ENCODE data around the gene ARHGEF1.
A peak's percentile ranks its signal among the peaks of the same experiment; 100 is the strongest.

Gene ARHGEF1

DNA sequence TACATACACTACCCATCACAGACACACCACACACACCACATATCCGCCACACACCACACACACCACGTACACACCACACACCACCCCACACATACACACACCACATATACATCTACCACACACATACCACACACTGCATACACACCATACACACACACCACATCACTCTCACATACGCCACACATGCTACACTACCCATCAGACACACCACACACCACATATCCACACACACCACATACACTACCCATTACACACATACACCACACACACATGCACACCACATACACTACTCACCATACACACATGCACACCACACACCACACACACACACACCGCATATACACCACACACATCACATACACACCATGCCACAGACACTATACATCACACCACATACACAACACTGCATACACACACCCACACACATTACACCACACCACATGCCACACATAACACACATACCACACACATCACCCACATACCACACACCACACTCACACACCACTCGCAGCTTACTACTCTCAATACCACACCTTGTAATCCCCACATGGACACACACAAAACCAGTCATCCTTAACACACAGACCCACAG, 35.8 kb downstream of the ARHGEF1 start:
- no peak overlapping the region for H3K4me3 ChIP-seq (ENCODE audit: control insufficient read depth in 1 of 7, extremely low read depth in 1 of 7, insufficient read depth in 4 of 7, low read depth in 2 of 7, low read length in 6 of 7)
- no peaks in the 10 kb centered on the region for H3K9me3 ChIP-seq (ENCODE audit: control extremely low read depth in 1 of 5, control insufficient read depth in 4 of 5, insufficient read depth in 2 of 5, low read depth in 1 of 5, low read length in 4 of 5)
- peaks cover 0 to 86% (median 40%) of the 10 kb centered on the region in 5 experiments for H3K27me3 ChIP-seq (replicated peaks in 2 of 5; ENCODE audit: control insufficient read depth in 4 of 5, insufficient read depth in 5 of 5, low read length in 4 of 5)
- 100% methylated on average over 5 of the region's 5 CpGs for WGBS (ENCODE audit: insufficient coverage)
- peaks cover 0 to 19% (median 14%) of the 10 kb centered on the region in 4 experiments for H3K4me1 ChIP-seq (ENCODE audit: control extremely low read depth in 1 of 4, control insufficient read depth in 4 of 4, insufficient read depth in 4 of 4, low read length in 3 of 4)
- ChIA-PET CTCF (interaction anchor here (0.8 to 1.3 kb wide), 2 partner anchors 13 to 31 kb away, joined by 3 to 4 read pairs; no protein-coding TSS in a partner anchor), POLR2A (no interaction called here)
- no peak overlapping the region for H3K27ac ChIP-seq (ENCODE audit: insufficient read depth in 1 of 2, low read depth in 1 of 2, low read length in 2 of 2, poor library complexity in 1 of 2, severe bottlenecking in 2 of 2)
- no peaks in the 10 kb centered on the region for H3K36me3 ChIP-seq (ENCODE audit: control insufficient read depth in 4 of 4, insufficient read depth in 4 of 4, low read length in 3 of 4)
- DNase-seq = no peak

DNA sequence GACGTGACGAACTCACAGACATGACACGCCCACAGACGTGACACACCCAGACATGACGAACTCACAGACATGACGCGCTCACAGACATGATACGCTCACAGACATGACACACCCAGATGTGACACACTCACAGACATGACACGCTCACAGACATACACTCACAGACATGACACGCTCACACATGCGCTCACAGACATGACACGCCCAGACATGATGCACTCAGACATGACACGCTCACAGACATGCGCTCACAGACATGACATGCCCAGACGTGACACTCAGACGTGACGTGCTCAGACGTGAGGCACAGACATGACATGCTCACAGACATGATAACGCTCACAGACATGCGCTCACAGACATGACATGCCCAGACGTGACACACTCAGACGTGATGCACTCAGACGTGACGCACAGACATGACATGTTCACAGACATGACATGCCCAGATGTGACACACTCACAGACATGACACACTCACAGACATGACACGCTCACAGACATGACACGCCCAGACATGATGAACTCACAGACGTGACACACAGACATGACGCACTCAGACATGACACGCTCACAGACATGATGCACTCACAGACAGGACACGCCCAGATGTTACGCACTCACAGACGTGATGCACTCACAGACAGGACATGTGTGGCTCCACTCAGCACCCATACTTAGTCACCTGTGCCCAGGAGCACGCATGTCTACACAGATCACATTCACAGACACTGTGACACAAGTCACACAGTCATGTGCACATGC, 37.1 kb downstream of the ARHGEF1 start:
- H3K27me3 ChIP-seq (replicated peaks in 2 of 5; ENCODE audit: control insufficient read depth in 4 of 5, insufficient read depth in 5 of 5, low read length in 4 of 5) = peaks cover 0 to 85% (median 49%) of the 10 kb centered on the region in 5 experiments
- H3K27ac ChIP-seq (ENCODE audit: insufficient read depth in 1 of 2, low read depth in 1 of 2, low read length in 2 of 2, poor library complexity in 1 of 2, severe bottlenecking in 2 of 2) = no peak overlapping the region
- peaks cover 0 to 17% (median 12%) of the 10 kb centered on the region in 4 experiments for H3K4me1 ChIP-seq (ENCODE audit: control extremely low read depth in 1 of 4, control insufficient read depth in 4 of 4, insufficient read depth in 4 of 4, low read length in 3 of 4)
- H3K4me3 ChIP-seq (ENCODE audit: control insufficient read depth in 1 of 7, extremely low read depth in 1 of 7, insufficient read depth in 4 of 7, low read depth in 2 of 7, low read length in 6 of 7) = no peak overlapping the region
- DNase-seq = no peak
- H3K9me3 ChIP-seq (ENCODE audit: control extremely low read depth in 1 of 5, control insufficient read depth in 4 of 5, insufficient read depth in 2 of 5, low read depth in 1 of 5, low read length in 4 of 5) = no peaks in the 10 kb centered on the region
- WGBS (ENCODE audit: insufficient coverage) = 96% methylated on average over 33 of the region's 33 CpGs
- POLR2A ChIA-PET = interaction anchor here (0.7 kb wide), 1 partner anchor 38 kb away, joined by 3 read pairs; no protein-coding TSS in a partner anchor
- no peaks in the 10 kb centered on the region for H3K36me3 ChIP-seq (ENCODE audit: control insufficient read depth in 4 of 4, insufficient read depth in 4 of 4, low read length in 3 of 4)
- CTCF ChIA-PET = interaction anchor here (0.6 to 2.0 kb wide), 4 partner anchors 9 to 32 kb away, joined by 3 to 8 read pairs (median 4); no protein-coding TSS in a partner anchor

DNA sequence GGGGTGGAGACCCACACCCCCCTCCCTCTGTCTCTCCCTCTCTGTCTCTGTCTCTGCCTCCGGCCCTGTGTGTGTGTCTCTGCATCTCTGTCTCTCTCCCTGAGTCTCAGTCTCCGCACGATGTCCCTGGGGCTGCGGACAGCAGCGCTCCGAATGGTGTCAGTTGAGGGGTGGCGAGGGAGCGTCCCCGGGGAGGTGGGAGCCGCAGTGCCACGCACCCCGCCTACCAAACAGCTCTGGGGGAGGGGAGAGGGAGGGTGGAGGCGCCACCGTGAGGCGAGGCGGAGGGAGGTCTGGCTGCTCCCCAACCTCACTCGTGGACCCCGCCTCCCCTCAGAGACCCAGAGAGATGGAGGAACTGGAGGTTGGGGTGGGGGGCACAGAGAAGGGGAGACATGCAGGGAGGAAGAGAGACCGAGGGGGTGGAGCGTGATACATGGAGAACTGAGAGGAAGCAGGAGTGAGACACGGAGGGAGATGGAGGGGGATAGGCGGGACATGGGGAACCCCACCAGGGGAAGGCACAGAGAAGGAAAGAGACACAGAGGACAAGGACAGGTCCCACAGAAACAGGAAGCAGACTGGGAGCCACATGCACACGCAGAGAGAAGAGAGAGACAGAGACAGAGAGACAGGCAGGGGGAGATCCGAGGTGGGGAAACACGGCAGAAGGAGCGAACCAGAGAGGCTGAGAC, 38.0 kb downstream of the ARHGEF1 start:
- Histone ChIP-seq H3K27ac (ENCODE audit: insufficient read depth in 1 of 2, low read depth in 1 of 2, low read length in 2 of 2, poor library complexity in 1 of 2, severe bottlenecking in 2 of 2) (no peak overlapping the region), H3K4me1 (ENCODE audit: control extremely low read depth in 1 of 4, control insufficient read depth in 4 of 4, insufficient read depth in 4 of 4, low read length in 3 of 4) (peaks cover 0 to 12% (median 8%) of the 10 kb centered on the region in 4 experiments), H3K36me3 (ENCODE audit: control insufficient read depth in 4 of 4, insufficient read depth in 4 of 4, low read length in 3 of 4) (no peaks in the 10 kb centered on the region), H3K4me3 (ENCODE audit: control insufficient read depth in 1 of 7, extremely low read depth in 1 of 7, insufficient read depth in 4 of 7, low read depth in 2 of 7, low read length in 6 of 7) (peak overlapping the region in 2 of 7 experiments; percentile 13 to 49), H3K27me3 (replicated peaks in 2 of 5; ENCODE audit: control insufficient read depth in 4 of 5, insufficient read depth in 5 of 5, low read length in 4 of 5) (peaks cover 0 to 85% (median 51%) of the 10 kb centered on the region in 5 experiments), H3K9me3 (ENCODE audit: control extremely low read depth in 1 of 5, control insufficient read depth in 4 of 5, insufficient read depth in 2 of 5, low read depth in 1 of 5, low read length in 4 of 5) (no peaks in the 10 kb centered on the region)
- WGBS (ENCODE audit: insufficient coverage) = 3% methylated on average over 8 of the region's 26 CpGs
- ChIA-PET CTCF (interaction anchor here (1.9 to 2.0 kb wide), 2 partner anchors 10 to 19 kb away, joined by 6 to 8 read pairs; no protein-coding TSS in a partner anchor), POLR2A (no interaction called here)
- peak in 2 of 3 donors; percentile 29 to 40 for DNase-seq

DNA sequence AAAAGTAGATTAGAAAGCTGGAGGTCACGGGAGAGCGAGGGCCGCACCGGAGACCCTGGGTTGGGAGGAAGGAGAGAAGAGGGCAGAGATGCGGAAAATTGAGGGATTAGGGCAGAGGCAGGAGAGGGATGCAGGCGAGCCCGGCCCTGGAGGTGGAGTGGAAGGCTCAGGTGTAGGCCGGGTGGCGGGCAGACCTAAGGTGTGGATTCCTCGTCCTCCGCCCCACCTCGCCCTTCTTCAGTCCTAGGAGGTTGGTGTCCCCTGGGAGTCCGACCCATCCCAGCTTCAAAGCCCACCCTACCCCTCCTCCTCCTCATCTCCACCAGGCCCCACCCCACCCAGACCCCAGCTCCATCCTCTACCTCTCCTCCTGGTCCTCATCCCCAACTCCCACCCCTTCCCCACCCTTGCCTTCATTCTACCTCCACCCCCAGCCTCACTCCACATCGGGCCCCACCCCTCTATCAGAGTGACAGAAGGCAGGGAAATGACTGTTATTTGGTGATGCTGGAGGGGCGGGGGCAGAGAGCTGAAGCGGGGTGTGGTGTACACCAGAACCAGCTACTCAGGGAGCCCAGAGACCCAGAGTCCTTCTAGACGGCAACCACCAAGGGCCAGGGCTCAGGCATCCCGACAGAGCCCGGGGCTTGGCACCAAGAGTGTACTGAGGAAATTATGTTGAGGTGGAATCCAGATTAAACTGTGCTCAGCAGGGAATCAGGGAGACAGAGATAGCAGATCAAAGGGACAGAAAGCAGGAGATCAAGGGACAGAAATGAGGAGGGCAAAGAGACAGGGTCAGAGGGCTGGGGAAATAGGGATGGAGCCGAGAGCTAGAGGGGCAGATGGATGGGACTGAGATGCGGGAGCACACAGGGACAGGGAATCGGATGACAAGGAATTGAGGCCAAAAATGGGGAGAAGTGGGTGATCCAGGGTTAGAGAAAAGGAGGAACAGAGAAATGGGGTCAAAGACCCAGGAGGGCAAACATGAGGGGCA, 38.9 kb downstream of the ARHGEF1 start:
- Histone ChIP-seq H3K27me3 (replicated peaks in 2 of 5; ENCODE audit: control insufficient read depth in 4 of 5, insufficient read depth in 5 of 5, low read length in 4 of 5) (peaks cover 0 to 85% (median 48%) of the 10 kb centered on the region in 5 experiments), H3K27ac (ENCODE audit: insufficient read depth in 1 of 2, low read depth in 1 of 2, low read length in 2 of 2, poor library complexity in 1 of 2, severe bottlenecking in 2 of 2) (no peak overlapping the region), H3K4me3 (ENCODE audit: control insufficient read depth in 1 of 7, extremely low read depth in 1 of 7, insufficient read depth in 4 of 7, low read depth in 2 of 7, low read length in 6 of 7) (peak overlapping the region in 1 of 7 experiments; percentile 49), H3K4me1 (ENCODE audit: control extremely low read depth in 1 of 4, control insufficient read depth in 4 of 4, insufficient read depth in 4 of 4, low read length in 3 of 4) (peaks cover 0 to 12% (median 8%) of the 10 kb centered on the region in 4 experiments), H3K9me3 (ENCODE audit: control extremely low read depth in 1 of 5, control insufficient read depth in 4 of 5, insufficient read depth in 2 of 5, low read depth in 1 of 5, low read length in 4 of 5) (no peaks in the 10 kb centered on the region), H3K36me3 (ENCODE audit: control insufficient read depth in 4 of 4, insufficient read depth in 4 of 4, low read length in 3 of 4) (no peaks in the 10 kb centered on the region)
- POLR2A ChIA-PET = interaction anchor here (0.6 kb wide), 1 partner anchor 58 kb away, joined by 3 read pairs; no protein-coding TSS in a partner anchor
- 19% methylated on average over 16 of the region's 22 CpGs for WGBS (ENCODE audit: insufficient coverage)
- DNase-seq = no peak
- CTCF ChIA-PET = interaction anchor here (0.8 to 2.0 kb wide), 3 partner anchors 10 to 48 kb away, joined by 3 to 8 read pairs (median 6); no protein-coding TSS in a partner anchor

DNA sequence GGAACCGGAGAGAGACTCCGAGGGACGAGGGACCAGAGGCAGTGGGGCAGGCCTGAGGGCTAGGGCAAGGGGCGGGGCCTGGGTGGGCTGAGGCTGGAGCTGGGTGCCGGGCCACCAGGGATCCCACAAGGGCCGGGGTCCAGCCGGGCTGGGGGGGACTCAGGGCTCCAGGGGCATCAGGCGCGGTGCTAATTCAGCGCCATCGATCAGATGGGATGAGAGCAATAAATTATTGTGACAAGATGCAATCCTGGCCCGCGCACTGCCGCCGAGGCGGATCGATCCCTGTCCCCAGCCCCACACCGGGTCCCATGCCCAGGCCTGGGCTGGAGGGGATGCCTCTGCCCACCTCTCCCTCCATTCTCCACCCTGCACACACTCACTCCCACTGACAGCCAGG, 39.6 kb downstream of the ARHGEF1 start:
- Histone ChIP-seq H3K4me1 (ENCODE audit: control extremely low read depth in 1 of 4, control insufficient read depth in 4 of 4, insufficient read depth in 4 of 4, low read length in 3 of 4) (peaks cover 0 to 13% (median 8%) of the 10 kb centered on the region in 4 experiments), H3K27ac (ENCODE audit: insufficient read depth in 1 of 2, low read depth in 1 of 2, low read length in 2 of 2, poor library complexity in 1 of 2, severe bottlenecking in 2 of 2) (no peak overlapping the region), H3K4me3 (ENCODE audit: control insufficient read depth in 1 of 7, extremely low read depth in 1 of 7, insufficient read depth in 4 of 7, low read depth in 2 of 7, low read length in 6 of 7) (no peak overlapping the region), H3K27me3 (replicated peaks in 2 of 5; ENCODE audit: control insufficient read depth in 4 of 5, insufficient read depth in 5 of 5, low read length in 4 of 5) (peaks cover 0 to 85% (median 53%) of the 10 kb centered on the region in 5 experiments), H3K36me3 (ENCODE audit: control insufficient read depth in 4 of 4, insufficient read depth in 4 of 4, low read length in 3 of 4) (no peaks in the 10 kb centered on the region), H3K9me3 (ENCODE audit: control extremely low read depth in 1 of 5, control insufficient read depth in 4 of 5, insufficient read depth in 2 of 5, low read depth in 1 of 5, low read length in 4 of 5) (no peaks in the 10 kb centered on the region)
- DNase-seq = no peak
- POLR2A ChIA-PET = no interaction called here
- CTCF ChIA-PET = interaction anchor here (1.9 to 2.0 kb wide), 2 partner anchors 11 to 21 kb away, joined by 6 to 8 read pairs; no protein-coding TSS in a partner anchor
- 28% methylated on average over 13 of the region's 18 CpGs for WGBS (ENCODE audit: insufficient coverage)

DNA sequence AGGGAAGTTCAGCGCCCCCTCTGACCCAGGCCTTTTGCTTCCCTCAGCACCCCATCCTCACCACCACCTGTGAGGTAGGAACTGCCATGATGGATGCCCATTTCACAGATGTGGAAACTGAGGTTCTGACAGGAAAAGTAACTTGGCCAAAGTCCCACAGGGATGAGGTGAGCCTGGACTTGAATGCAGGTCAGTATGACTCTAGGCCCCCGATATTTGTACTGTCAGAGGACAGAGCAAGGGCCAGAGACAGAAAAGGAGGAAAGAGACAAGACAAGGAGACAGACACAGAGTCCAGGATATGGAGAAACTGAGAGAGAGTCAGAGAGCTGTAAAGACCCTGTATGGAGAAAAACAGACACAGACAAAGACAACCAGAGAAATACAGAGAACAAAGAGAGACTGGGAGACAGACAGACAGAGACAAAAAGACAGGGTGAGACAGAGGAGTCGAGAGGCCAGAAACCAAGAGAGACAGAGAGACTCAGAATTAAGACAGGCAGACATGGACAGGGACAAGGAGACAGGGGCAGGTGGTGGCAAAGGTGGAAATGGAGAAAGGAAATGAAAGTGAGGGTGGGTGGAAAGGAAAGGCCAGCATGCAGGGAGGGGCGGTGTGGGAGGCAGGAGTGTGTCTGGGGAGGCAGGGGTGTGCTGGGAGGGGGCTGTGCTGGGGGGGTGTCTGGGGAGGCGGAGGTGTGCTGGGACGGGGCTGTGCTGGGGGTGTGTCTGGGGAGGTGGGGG, 40.2 kb downstream of the ARHGEF1 start:
- H3K4me3 ChIP-seq (ENCODE audit: control insufficient read depth in 1 of 7, extremely low read depth in 1 of 7, insufficient read depth in 4 of 7, low read depth in 2 of 7, low read length in 6 of 7) = no peak overlapping the region
- peaks cover 0 to 83% (median 51%) of the 10 kb centered on the region in 5 experiments for H3K27me3 ChIP-seq (replicated peaks in 2 of 5; ENCODE audit: control insufficient read depth in 4 of 5, insufficient read depth in 5 of 5, low read length in 4 of 5)
- no peak for DNase-seq
- H3K36me3 ChIP-seq (ENCODE audit: control insufficient read depth in 4 of 4, insufficient read depth in 4 of 4, low read length in 3 of 4) = no peaks in the 10 kb centered on the region
- POLR2A ChIA-PET = no interaction called here
- H3K4me1 ChIP-seq (ENCODE audit: control extremely low read depth in 1 of 4, control insufficient read depth in 4 of 4, insufficient read depth in 4 of 4, low read length in 3 of 4) = peaks cover 0 to 16% (median 11%) of the 10 kb centered on the region in 4 experiments
- CTCF ChIA-PET = no interaction called here
- H3K9me3 ChIP-seq (ENCODE audit: control extremely low read depth in 1 of 5, control insufficient read depth in 4 of 5, insufficient read depth in 2 of 5, low read depth in 1 of 5, low read length in 4 of 5) = no peaks in the 10 kb centered on the region
- 82% methylated on average over 3 of the region's 6 CpGs for WGBS (ENCODE audit: insufficient coverage)
- H3K27ac ChIP-seq (ENCODE audit: insufficient read depth in 1 of 2, low read depth in 1 of 2, low read length in 2 of 2, poor library complexity in 1 of 2, severe bottlenecking in 2 of 2) = no peak overlapping the region
